ENCODE results near the gene GHRHR. TPM values are rescaled to one million over a fixed set of nuclear protein-coding genes. Genes with fewer than 3 reads are reported as not detected.

Gene GHRHR
- total RNA-seq, result not detected

- ChIA-PET POLR2A (no interaction called here), CTCF (no interaction called here)
- intact Hi-C loops (cut with DNase I, micrococcal nuclease), result no loop called here
- H3K4me3 Mint-ChIP-seq, result no peak within 1 kb of the TSS
- H3K4me1 Mint-ChIP-seq, result no peaks in the 10 kb centered on the region
- ATAC-seq (no peak), DNase-seq (no peak)
- no peaks in the 10 kb centered on the region for H3K9me3 Mint-ChIP-seq (ENCODE audit: low read depth)
- H3K27me3 Mint-ChIP-seq, result peaks cover 9% of the 10 kb centered on the region
- H3K27ac Mint-ChIP-seq, result no peak within 1 kb of the TSS
- no peaks in the 10 kb centered on the region for H3K36me3 Mint-ChIP-seq (ENCODE audit: low read depth)
Measured at GRCh38 chr7:30963842-30964241, at the start of gene GHRHR. GHRHR (plus strand) TSS chr7:30963953; CDS start chr7:30964069, 116 bp downstream.

- ATAC-seq, result peak; percentile 63
- POLR2A ChIA-PET, result no interaction called here
- H3K9me3 Mint-ChIP-seq (ENCODE audit: low read depth), result no peaks in the 10 kb centered on the region
- no peak overlapping the region for H3K4me3 Mint-ChIP-seq
- H3K27ac Mint-ChIP-seq, result no peak overlapping the region
- intact Hi-C loops (cut with DNase I, micrococcal nuclease), result no loop called here
- H3K27me3 Mint-ChIP-seq, result no peaks in the 10 kb centered on the region
- CTCF ChIA-PET, result no interaction called here
- no peaks in the 10 kb centered on the region for H3K4me1 Mint-ChIP-seq
- DNase-seq, result peak; percentile 30
- no peaks in the 10 kb centered on the region for H3K36me3 Mint-ChIP-seq (ENCODE audit: low read depth)
Measured at GRCh38 chr7:30914596-30914995, 49.2 kb upstream of the GHRHR start.

- ATAC-seq, result no peak
- no peaks in the 10 kb centered on the region for H3K36me3 Mint-ChIP-seq (ENCODE audit: low read depth)
- no peaks in the 10 kb centered on the region for H3K9me3 Mint-ChIP-seq (ENCODE audit: low read depth)
- DNase-seq, result no peak
- no peaks in the 10 kb centered on the region for H3K4me1 Mint-ChIP-seq
- no peak overlapping the region for H3K4me3 Mint-ChIP-seq
- intact Hi-C loops (cut with DNase I, micrococcal nuclease), result no loop called here
- no peak overlapping the region for H3K27ac Mint-ChIP-seq
- CTCF ChIA-PET, result no interaction called here
- POLR2A ChIA-PET, result no interaction called here
- H3K27me3 Mint-ChIP-seq, result no peaks in the 10 kb centered on the region
Measured at GRCh38 chr7:30915005-30915601, 48.6 kb upstream of the GHRHR start.

GRCh38 chr7:30915751-30916150 lies 48.0 kb upstream of the GHRHR start:
- H3K36me3 Mint-ChIP-seq (ENCODE audit: low read depth), result no peaks in the 10 kb centered on the region
- intact Hi-C loops (cut with DNase I, micrococcal nuclease), result no loop called here
- H3K4me3 Mint-ChIP-seq, result no peak overlapping the region
- no peaks in the 10 kb centered on the region for H3K9me3 Mint-ChIP-seq (ENCODE audit: low read depth)
- no peak for DNase-seq
- H3K4me1 Mint-ChIP-seq, result no peaks in the 10 kb centered on the region
- ChIA-PET CTCF (no interaction called here), POLR2A (no interaction called here)
- no peak for ATAC-seq
- no peak overlapping the region for H3K27ac Mint-ChIP-seq
- H3K27me3 Mint-ChIP-seq, result no peaks in the 10 kb centered on the region

- no peak for DNase-seq
- H3K27ac Mint-ChIP-seq, result no peak overlapping the region
- H3K36me3 Mint-ChIP-seq (ENCODE audit: low read depth), result no peaks in the 10 kb centered on the region
- no peaks in the 10 kb centered on the region for H3K27me3 Mint-ChIP-seq
- H3K9me3 Mint-ChIP-seq (ENCODE audit: low read depth), result no peaks in the 10 kb centered on the region
- CTCF ChIA-PET, result no interaction called here
- intact Hi-C loops (cut with DNase I, micrococcal nuclease), result no loop called here
- POLR2A ChIA-PET, result no interaction called here
- H3K4me1 Mint-ChIP-seq, result no peaks in the 10 kb centered on the region
- H3K4me3 Mint-ChIP-seq, result no peak overlapping the region
- ATAC-seq, result no peak
Measured at GRCh38 chr7:30916255-30916654, 47.5 kb upstream of the GHRHR start.

- Mint-ChIP-seq H3K4me3 (no peak overlapping the region), H3K9me3 (ENCODE audit: low read depth) (no peaks in the 10 kb centered on the region), H3K4me1 (no peaks in the 10 kb centered on the region), H3K36me3 (ENCODE audit: low read depth) (no peaks in the 10 kb centered on the region), H3K27me3 (no peaks in the 10 kb centered on the region), H3K27ac (no peak overlapping the region)
- ATAC-seq (no peak), DNase-seq (no peak)
- intact Hi-C loops (cut with DNase I, micrococcal nuclease), result no loop called here
- ChIA-PET CTCF (no interaction called here), POLR2A (no interaction called here)
Measured at GRCh38 chr7:30916767-30917166, 47.0 kb upstream of the GHRHR start.

- Mint-ChIP-seq H3K27ac (no peak overlapping the region), H3K4me3 (no peak overlapping the region), H3K4me1 (no peaks in the 10 kb centered on the region), H3K36me3 (ENCODE audit: low read depth) (no peaks in the 10 kb centered on the region), H3K27me3 (no peaks in the 10 kb centered on the region), H3K9me3 (ENCODE audit: low read depth) (no peaks in the 10 kb centered on the region)
- POLR2A ChIA-PET, result no interaction called here
- no peak for ATAC-seq
- CTCF ChIA-PET, result no interaction called here
- DNase-seq, result no peak
- intact Hi-C loops (cut with DNase I, micrococcal nuclease), result no loop called here
Measured at GRCh38 chr7:30917216-30917893, 46.4 kb upstream of the GHRHR start.

- intact Hi-C loops (cut with DNase I, micrococcal nuclease), result no loop called here
- no peak overlapping the region for H3K4me3 Mint-ChIP-seq
- no peak overlapping the region for H3K27ac Mint-ChIP-seq
- POLR2A ChIA-PET, result no interaction called here
- CTCF ChIA-PET, result interaction anchor here (0.9 kb wide), 1 partner anchor 20 kb away, joined by 3 read pairs; no protein-coding TSS in a partner anchor
- ATAC-seq, result no peak
- H3K9me3 Mint-ChIP-seq (ENCODE audit: low read depth), result no peaks in the 10 kb centered on the region
- no peaks in the 10 kb centered on the region for H3K4me1 Mint-ChIP-seq
- H3K27me3 Mint-ChIP-seq, result no peaks in the 10 kb centered on the region
- no peak for DNase-seq
- no peaks in the 10 kb centered on the region for H3K36me3 Mint-ChIP-seq (ENCODE audit: low read depth)
Measured at GRCh38 chr7:30918676-30919075, 45.1 kb upstream of the GHRHR start.

- Mint-ChIP-seq H3K27ac (no peak overlapping the region), H3K9me3 (ENCODE audit: low read depth) (no peaks in the 10 kb centered on the region), H3K27me3 (no peaks in the 10 kb centered on the region), H3K36me3 (ENCODE audit: low read depth) (no peaks in the 10 kb centered on the region), H3K4me1 (no peaks in the 10 kb centered on the region), H3K4me3 (no peak overlapping the region)
- ChIA-PET POLR2A (no interaction called here), CTCF (interaction anchor here (0.8 kb wide), 1 partner anchor 19 kb away, joined by 3 read pairs; no protein-coding TSS in a partner anchor)
- ATAC-seq, result no peak
- no peak for DNase-seq
- intact Hi-C loops (cut with DNase I, micrococcal nuclease), result no loop called here
Measured at GRCh38 chr7:30920021-30920583, 43.7 kb upstream of the GHRHR start.

GRCh38 chr7:30920584-30921539 lies 42.9 kb upstream of the GHRHR start:
- POLR2A ChIA-PET, result no interaction called here
- Mint-ChIP-seq H3K36me3 (ENCODE audit: low read depth) (no peaks in the 10 kb centered on the region), H3K4me3 (no peak overlapping the region), H3K9me3 (ENCODE audit: low read depth) (no peaks in the 10 kb centered on the region), H3K27me3 (no peaks in the 10 kb centered on the region), H3K4me1 (no peaks in the 10 kb centered on the region), H3K27ac (no peak overlapping the region)
- DNase-seq, result no peak
- intact Hi-C loops (cut with DNase I, micrococcal nuclease), result no loop called here
- CTCF ChIA-PET, result interaction anchor here (0.8 kb wide), 1 partner anchor 18 kb away, joined by 3 read pairs; no protein-coding TSS in a partner anchor
- ATAC-seq, result no peak

- Mint-ChIP-seq H3K27me3 (no peaks in the 10 kb centered on the region), H3K27ac (no peak overlapping the region), H3K4me3 (no peak overlapping the region), H3K4me1 (no peaks in the 10 kb centered on the region), H3K9me3 (ENCODE audit: low read depth) (no peaks in the 10 kb centered on the region), H3K36me3 (ENCODE audit: low read depth) (no peaks in the 10 kb centered on the region)
- ATAC-seq (no peak), DNase-seq (peak; percentile 2)
- intact Hi-C loops (cut with DNase I, micrococcal nuclease), result no loop called here
- POLR2A ChIA-PET, result no interaction called here
- CTCF ChIA-PET, result interaction anchor here (0.5 to 0.6 kb wide), 2 partner anchors 201 to 1959 kb away, joined by 3 read pairs; no protein-coding TSS in a partner anchor
Measured at GRCh38 chr7:30921540-30922401, 42.0 kb upstream of the GHRHR start.

Data from activated CD4-positive, alpha-beta T cell treated with anti-CD3 and anti-CD28 coated beads for 36 hours (primary cell).